NCI-H510A (cell line): Measurements from ENCODE around the gene DVL1.
"Not testable (repeated sequence)": the region's sequence is repeated elsewhere in the genome, so short reads cannot be mapped to it uniquely, and the experiment has no call there.

Experiments used
- DNase-seq: peaks from one replicate; lab custom pipeline; 2025; lab: John Stamatoyannopoulos, UW

The DVL1 gene

DNA sequence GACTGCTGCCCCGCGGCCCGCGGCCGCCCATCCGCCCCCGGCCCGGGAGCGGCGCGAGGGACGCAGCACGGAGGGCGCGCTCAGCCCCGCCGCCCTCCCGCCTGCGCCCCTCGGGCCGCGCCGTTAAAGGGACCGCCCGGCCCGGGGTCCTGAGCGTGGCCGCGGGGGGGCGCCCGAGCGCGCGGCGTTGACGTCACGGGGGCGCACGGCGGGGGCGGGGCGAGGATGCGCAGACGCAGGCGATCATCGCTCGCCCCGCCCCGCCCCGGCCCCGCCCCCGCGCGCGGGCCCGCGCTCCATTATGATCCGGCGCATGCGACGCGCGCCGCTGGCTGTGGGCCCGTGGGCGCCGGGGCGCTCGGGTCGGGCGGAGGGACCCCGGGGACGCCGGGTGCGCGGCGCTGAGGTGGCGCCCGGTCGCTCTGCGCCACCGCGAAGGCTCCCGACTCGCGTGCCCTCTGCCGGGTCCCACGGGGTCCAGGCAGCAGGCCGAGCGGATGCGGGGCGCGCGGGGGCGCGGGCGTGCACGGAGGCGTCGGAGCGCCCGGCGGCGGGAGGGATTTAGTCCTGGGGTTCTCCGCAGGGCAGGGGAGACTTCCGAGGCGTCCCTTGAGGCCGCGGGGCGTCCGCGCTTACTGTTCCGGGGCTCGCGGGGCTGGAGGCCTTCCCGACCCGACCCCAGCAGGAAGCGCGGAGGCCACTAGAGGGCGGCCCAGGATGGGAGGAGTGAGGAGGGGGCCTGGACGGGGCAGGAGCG is at the start of gene DVL1:
DVL1 (minus strand) TSS at position 163 of the 757 bp plus-strand sequence. CDS start 353 bp downstream, outside the sequence.
- peak; percentile 79 for DNase-seq

DNA sequence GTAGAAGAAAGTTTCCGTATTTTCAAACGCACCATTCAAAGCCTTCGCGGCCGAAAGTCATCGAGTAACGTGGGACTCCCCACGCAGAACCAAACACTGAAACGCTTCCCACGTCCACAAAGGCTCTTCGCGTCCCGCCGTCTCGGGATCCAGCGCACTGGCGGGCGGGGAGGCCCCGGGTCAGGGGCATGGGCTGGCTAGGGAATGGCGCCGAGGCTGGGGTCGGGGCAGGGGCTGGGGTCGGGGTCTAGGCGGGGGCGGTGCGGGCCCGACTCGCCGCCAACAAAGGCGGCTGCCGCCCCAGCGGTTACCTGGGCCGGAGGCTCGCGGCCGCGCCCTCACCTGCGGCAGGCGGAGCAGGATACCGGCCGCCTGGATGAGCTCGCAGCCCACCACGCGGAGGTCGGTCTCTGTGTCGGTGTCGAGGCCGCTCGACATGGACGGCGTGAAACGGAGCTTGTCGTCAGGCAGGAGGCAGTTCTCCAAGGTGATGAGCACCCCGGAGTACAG is 49.5 kb upstream of the DVL1 start:
- DNase-seq: peak; percentile 41

DNA sequence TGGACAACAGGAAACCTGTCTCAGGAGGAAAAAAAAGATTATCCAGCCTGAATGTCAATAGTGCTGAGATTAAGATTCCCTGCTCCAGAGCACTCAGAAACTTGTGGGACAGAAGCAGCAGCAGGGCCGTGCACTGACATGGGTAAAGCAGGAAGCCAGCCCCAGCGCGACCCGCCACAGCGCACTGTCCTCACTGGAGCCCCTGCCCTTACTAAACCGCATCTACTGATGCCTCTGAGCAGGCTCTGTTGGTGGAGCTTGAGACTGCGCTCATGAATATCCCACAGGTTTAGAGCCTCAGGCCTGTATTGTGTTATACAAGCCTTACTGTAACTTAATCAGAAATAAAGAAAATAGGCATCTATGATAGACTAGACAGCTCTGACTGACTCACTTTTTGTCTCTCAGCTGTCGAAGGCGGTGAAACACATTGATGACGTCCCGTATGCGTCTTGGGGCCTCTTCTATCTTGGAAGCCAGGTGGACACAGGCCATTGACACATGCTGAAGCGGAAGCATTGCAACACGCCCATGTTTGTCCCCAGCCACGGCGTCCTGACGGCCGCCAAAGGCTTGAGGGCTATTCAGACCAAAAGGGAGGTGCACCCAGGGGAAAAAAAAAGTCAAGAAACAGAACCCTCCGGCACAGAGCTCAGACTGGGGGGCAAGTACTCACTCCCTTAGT is 48.8 kb upstream of the DVL1 start:
- peak; percentile 31 for DNase-seq

DNA sequence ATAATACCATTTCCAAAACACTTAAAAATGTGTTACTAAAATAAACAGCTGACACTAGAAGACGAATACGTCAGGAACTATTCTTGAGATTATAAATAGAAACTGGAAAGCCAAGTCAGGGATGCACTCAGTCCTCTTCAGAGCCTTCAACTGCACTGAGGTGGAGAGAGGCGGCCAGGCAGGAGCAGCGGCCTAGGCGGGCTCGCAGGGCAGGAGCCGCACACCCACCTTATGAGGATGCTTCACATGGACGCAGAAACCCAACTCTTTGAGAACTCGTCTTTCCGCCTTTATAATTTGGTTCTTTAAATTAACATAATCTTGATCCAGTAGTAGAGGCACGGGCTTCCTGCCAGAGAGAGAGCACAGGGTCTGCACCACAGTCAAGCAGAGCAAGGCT is 45.9 kb upstream of the DVL1 start:
- no peak for DNase-seq

DNA sequence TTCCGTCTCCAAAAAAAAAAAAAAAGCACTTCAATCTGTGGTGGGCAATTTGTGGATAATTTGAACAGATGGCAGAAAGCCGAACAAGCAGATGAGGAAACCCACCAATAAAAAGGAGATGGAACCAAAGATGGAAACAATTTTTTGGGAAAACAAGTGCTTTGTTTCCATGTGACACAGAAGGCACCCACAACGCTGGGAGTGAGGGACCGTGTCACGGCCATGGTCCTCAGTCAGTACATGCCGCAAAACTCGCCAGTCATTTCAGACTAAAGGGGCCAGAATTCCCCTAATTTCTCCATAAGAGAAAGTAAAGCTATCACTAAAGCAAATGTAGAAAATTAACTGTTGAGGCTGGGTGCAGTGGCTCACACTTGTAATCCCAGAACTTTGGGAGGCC is 44.9 kb upstream of the DVL1 start:
- DNase-seq: no peak

DNA sequence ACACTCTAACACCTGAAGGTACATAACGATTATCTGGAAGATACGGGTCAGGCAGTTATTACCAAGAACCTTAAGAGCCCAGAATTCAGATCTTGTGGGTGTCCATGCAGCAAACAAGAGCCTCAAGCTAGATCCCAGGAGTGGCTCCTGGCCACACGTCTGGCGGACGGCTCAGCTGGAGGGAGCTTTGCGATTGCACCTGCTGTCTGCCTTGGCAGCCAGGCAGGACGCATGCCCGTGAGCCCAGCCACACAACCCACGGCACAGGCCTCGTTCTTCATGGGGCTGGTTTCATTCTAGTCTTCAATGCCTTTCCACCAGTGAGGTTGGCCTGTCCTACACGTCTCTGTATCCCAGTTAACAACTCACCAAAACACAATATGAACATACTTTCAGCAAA is 44.2 kb upstream of the DVL1 start:
- no peak for DNase-seq

DNA sequence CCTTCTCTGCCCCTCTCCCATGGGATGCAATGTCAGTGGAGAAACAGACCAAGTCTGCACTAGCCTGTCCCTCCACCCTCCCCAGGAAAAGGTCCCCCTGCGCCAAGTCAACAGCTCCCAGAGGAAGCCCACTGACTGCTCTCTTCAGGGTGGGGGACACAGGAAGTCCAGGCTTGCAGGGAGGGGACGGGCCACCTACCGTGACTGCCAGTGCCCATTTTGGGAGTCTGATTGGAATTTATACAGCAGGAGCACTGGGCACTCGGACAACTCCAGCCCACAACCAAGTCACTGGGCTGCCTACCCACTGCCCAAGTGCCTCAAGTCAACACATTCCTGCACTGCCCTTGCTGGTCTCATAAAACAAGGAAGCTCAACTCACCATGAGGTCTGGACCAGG is 43.8 kb upstream of the DVL1 start:
- DNase-seq: no peak

DNA sequence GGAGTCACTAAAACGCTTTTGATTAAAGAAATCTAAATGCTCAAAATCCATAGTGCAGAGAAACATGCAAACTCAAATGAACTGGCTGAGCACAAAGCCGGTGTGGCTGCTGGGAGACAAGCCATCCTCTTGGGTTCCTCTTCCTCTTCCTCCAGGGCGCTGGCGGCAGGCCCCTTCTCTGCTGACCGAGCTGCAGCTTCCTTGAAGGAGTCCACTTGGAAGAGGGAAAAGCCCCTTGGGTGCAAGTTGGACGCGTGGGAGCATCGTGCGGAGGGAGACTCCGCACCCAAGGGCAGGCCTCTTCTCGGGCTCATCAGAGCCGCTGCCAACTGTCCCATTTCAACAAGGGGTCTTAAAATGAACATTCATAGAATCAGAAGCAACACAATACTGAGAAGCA is 42.0 kb upstream of the DVL1 start:
- DNase-seq: no peak

DNA sequence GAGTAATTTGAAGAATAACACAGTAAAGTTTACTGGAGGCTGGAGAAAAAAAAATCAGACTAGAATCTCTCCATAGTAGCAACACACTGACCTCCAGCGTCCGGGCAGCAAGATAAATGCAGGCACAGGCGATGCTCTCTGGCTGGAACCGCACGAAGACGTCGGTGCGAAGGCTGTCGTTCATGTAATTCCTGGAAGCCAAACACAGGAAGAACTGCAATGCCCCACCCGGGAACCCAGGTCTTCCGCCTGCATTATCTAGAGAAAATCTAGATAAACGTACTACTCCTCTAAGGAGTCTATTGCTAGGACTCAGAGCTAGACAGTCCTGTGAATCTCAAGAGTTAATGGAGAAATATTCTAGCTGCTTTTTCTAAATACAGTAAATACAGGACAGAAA is 41.5 kb upstream of the DVL1 start:
- DNase-seq: no peak

DNA sequence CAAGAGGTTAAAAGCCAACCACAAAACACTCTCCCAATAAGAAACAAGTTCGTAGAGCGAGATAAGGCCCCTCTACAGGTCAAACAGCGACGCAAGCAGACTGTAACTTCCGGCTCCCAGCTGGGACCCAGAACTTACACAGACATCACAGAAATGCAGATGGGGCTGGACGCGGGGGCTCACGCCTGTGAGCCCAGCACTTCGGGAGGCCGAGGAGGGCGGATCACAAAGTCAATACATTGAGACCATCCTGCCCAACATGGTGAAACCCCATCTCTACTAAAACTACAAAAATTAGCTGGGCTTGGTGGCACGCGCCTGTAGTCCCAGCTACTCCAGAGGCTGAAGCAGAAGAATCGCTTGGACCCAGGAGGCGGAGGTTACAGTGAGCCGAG is 38.9 kb upstream of the DVL1 start:
- DNase-seq: no peak

DNA sequence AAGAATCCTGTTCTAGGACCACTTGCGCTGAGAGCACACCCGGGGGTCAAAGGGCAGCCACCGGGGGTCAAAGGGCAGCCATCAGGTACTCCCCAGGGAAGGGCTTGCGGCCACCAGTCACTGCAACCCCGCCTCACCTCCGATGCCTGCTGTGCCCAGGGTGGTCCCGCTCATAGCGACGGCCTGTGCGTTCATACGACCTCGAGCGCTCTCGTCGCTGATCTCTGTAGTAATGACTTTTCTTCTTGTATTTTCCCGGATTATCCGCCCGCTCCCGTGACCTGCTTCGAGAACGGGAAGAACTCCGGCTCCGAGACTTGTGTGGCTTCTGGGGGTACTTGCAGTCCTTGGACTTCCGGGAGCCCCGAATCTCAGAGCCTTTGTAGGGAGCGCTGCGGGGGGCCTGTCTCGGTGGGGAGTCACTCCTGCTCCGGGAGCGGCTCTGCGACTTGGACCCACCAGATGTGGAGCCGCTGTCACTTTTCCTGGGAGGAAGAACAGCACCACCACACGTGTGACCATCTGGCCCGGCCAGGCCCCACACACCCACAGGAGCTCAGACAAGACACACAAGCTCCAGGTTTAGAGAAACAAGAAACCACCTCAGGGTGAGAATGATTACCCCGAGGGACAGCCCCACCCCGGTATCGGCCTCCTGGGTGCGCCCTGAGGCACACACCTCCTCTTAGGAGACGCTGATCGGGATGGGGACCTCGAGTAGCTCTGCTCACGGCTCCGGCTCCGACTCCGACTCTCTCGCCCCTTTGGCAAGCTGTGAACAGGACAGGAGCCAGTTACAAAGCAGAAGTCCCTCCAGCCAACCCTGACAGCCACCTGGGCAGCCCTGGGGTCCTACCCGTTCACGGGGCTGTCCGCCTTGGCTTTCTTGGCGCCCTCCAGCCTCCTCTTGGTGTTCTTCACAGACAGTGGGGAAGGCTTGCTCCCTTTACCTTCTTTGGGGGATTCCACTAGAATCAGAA is 38.2 kb upstream of the DVL1 start:
- DNase-seq: no peak

DNA sequence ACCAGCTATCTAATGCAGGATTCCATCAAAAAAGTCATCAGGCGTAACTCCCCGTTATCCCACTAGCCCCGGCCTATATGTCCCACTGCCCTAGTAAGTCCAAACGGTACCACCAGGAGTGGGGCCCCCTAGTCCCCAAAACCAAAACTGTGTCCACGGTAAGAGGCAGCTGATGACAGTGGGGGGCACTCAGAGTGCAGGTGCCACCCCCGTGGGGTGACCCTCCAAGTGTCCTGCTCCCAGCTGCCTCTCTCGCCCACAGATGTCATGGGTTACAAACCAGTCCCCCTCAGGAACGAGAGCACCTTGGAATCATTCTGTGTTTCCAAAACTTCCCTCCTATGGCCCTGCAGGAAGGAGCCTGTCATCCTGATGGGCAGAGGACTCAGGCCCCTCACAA is 36.7 kb upstream of the DVL1 start:
- no peak for DNase-seq

DNA sequence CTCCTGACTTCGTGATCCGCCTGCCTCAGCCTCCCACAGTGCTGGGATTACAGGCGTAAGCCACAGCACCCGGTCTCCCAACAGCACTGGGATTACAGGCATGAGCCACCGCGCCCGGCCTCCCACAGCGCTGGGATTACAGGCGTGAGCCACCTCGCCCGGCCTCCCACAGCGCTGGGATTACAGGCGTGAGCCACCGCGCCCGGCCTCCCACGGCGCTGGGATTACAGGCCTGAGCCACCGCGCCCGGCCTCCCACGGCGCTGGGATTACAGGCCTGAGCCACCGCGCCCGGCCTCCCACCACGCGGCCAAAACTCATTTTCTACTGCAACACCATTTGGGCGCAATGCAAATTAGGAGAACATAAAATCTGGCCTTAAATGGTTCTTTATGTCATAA is 36.1 kb upstream of the DVL1 start:
- not testable (repeated sequence) for DNase-seq

DNA sequence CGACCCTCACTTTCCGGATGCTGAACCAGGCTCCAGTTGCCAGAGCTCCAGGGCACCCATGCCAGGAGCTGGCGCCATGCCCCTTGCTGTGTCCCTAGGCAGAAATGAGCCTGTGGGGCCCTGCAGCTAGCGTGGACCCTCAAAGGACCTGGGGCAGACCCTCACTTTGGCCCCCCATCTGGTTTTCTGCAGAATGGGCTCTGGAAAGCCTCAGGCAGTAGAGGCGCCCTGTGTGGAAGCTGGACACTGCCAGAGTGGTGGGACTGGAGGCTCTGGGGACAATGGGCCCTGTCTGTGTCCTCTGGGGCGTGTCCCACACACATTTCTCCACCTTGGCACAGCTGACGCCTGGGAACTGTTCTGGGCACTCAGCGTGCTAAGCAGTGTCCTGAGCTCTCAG is 32.1 kb upstream of the DVL1 start:
- no peak for DNase-seq

DNA sequence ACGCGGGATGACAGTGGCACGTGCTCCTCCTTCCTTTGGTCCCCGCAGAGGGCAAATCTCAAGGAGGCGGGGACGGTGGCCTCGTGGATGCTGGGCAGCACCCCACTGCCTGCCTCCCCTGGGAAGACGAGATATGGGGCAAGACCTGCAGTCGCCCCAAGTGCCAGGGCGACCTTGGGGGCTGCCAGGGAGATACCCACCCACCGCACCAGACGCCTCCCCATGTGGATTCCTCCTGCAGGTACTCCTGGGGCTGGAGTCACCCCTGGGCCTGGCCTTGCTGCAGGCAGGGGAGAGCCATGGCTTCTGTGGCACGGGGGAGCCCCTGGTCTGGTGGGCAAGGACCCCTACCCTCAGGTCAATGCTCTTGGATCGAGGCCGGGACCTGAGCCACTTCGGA is 31.6 kb upstream of the DVL1 start:
- no peak for DNase-seq

DNA sequence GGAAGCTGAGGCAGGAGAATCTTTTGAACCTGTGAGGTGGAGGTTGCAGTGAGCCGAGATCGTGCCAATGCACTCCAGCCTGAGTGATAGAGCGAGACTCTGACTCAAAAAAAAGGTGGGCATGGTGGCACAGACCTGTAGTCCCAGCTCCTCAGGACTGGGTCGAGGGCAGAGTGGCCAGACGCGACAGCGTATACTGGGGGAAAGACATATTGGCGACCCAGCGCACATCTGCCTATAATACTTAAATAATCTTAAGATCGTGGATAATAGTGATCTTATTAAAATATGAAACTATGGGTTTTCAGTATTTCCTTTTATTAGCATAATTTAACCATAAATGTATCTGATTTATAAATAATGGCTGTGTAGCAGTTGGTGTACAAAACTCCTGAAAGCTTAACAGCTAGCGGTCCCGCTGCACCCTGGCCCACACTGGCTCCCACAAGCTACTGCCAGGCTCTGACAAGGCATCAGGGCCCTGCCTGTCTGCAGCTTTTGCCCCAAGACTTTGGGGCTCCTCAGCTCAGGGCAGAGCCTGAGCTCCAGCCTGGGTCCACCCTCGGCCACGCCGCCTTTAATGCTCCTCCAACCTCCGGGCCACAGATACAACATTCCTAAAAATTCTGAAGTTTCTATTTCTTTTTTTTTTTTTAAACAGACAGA is 28.5 kb upstream of the DVL1 start:
- DNase-seq: no peak

DNA sequence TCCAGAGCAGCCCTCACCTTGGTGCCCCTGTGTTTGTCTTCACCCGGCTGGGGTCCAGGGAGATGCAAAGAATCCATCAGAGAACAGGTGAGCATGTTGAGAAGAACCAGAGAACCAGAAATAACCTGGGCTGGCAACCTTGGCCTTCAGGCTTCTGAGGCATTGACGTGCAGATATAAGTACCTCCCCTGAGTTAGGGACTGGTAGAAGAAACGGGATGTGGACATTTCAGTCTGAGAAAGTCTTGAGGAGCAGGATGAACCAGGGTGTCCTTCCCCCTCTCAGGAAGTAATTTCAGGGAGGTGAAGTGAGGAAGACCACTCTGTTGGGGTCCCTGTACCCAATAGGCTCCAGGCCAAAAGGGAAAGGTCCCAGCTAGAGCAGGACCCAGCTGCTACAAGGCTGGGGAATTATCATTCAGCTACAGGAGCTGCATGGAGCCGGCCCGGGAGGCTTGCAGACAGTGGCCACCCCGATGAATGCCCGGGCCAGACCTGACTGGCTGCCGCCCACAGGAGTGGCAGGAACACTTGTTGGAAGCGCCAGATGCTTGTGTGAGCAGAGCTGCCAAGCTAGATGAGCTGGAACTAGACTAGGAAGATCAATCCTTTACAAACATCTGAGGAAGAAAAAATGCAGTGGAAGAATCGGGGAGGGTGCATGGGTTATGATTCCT is 27.5 kb upstream of the DVL1 start:
- no peak for DNase-seq

DNA sequence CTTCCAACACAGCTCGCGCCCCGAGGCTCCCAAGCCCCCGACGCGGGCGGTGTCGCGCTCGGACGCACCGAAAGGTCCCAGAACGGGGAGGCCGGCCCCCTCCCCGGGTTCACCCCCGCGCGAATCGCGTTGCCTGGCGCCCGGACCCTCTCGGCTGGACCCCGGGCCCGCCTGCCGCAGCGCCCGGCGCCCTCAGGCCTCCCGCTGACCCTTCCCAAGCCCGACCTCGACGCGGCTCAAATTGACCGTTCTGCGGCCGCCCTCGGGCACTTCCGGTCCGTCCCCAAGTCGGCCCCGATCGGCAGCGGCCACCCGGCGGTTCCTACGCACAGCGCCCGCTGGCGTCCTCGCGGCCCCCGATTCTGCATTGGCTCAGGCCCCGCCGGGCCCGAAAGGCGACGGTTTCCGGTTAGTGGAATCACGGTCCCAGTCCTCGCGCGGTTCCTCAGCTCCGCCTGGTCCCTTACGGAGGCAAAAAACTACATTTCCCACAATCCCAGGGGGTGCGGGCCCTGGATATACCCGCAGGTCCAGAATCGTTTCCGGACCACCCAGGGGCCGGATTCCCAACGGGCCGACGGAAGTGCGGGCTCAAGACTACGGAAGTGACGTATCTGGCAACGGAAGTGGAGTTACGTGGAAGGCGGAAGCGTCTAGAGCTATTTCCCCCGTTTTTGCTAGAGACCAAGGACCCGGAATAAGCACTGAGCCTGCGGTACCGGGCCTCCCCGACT is 25.9 kb upstream of the DVL1 start, which contains the start of gene AURKAIP1:
AURKAIP1 (minus strand) TSS at position 279 of the 734 bp plus-strand sequence. CDS start 451 bp downstream, outside the sequence.
- peak; percentile 100 for DNase-seq

DNA sequence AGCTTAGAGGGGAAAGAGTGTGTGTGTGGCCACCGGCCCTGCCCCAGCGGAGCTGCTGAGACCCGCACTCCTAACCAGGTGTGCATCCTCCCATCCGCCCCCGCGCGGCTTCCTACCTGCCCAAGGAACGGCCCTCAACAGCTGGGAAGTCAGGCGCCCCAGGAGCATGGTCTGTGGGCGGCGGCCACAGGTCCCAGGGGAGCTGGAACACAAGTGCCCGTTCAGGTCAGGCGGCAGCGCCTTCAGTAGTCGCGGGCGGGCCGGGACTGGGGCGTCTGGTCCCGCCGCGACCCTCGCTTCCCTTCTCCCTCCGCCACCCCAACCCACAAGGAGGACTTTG is 25.3 kb upstream of the DVL1 start:
- no peak for DNase-seq

DNA sequence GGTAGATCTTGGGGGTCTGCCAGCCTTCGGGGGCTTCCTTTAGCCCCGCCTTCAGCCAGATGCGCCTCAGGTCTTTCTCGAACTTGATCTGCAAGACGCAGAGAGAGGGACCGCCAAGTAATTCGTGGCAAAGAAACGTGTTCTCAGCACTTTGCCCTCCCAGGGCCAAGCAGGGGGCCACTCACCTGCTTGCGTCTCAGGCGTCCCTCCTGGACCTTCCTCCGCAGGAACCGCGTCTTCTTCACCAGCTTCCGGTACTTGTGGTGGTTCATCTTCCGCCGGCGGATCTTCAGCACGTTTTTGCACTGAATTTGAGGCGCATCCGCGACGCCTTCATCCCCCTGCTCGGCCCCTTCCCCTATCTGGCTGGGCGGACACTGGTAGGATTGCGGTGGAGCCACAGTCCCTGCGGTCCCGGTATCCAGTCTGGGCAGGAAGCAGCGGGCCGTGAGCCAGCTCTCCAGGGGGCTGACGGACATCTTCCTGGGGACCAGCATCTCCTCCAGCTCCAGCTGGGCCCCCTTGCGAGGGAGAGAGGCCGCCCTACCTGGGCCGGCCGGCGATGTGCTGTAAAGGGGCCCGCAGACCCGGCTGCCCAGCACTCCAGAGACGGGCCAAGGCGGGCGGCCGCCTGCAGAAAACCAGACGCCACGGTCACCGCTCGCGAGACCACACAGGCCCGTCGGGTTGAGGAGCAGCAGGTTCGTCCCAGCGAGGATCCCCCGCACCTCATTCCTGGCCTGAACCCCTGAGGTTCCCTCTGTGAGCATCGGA is 24.8 kb upstream of the DVL1 start:
- no peak for DNase-seq
